ENCODE data around the gene UBTF.

UBTF gene

GRCh38 chr17:44219616-44220212 is at the start of gene UBTF:
UBTF (minus strand) TSS chr17:44219675; CDS start chr17:44218229, 1,446 bp downstream.
- no peak for DNase-seq (ENCODE audit: low read depth)

- no peak for DNase-seq (ENCODE audit: low read depth)
Observed at GRCh38 chr17:44268709-44269534, 49.4 kb upstream of the UBTF start.

- DNase-seq (ENCODE audit: low read depth), result no peak
Observed at GRCh38 chr17:44267818-44268490, 48.5 kb upstream of the UBTF start, which contains the start of gene SLC4A1. SLC4A1 (minus strand) TSS chr17:44268135; CDS start chr17:44262866, 5,269 bp downstream.

GRCh38 chr17:44267165-44267455 is 47.6 kb upstream of the UBTF start:
- DNase-seq (ENCODE audit: low read depth), result no peak

GRCh38 chr17:44266402-44267164 is 47.1 kb upstream of the UBTF start:
- DNase-seq (ENCODE audit: low read depth), result no peak

- no peak for DNase-seq (ENCODE audit: low read depth)
Observed at GRCh38 chr17:44263345-44263902, 43.9 kb upstream of the UBTF start.

GRCh38 chr17:44262654-44263225 is 43.3 kb upstream of the UBTF start:
- no peak for DNase-seq (ENCODE audit: low read depth)

- no peak for DNase-seq (ENCODE audit: low read depth)
Observed at GRCh38 chr17:44260296-44260695, 40.8 kb upstream of the UBTF start.

GRCh38 chr17:44258811-44259351 is 39.4 kb upstream of the UBTF start:
- DNase-seq (ENCODE audit: low read depth), result no peak

GRCh38 chr17:44257815-44258760 is 38.6 kb upstream of the UBTF start:
- no peak for DNase-seq (ENCODE audit: low read depth)

- DNase-seq (ENCODE audit: low read depth), result no peak
Observed at GRCh38 chr17:44256671-44257070, 37.2 kb upstream of the UBTF start.

GRCh38 chr17:44255915-44256314 is 36.4 kb upstream of the UBTF start:
- DNase-seq (ENCODE audit: low read depth), result no peak

- no peak for DNase-seq (ENCODE audit: low read depth)
Observed at GRCh38 chr17:44254361-44255095, 35.1 kb upstream of the UBTF start.

GRCh38 chr17:44253006-44253405 is 33.5 kb upstream of the UBTF start:
- DNase-seq (ENCODE audit: low read depth), result no peak

GRCh38 chr17:44251062-44251461 is 31.6 kb upstream of the UBTF start:
- no peak for DNase-seq (ENCODE audit: low read depth)

GRCh38 chr17:44249501-44250246 is 30.2 kb upstream of the UBTF start:
- DNase-seq (ENCODE audit: low read depth), result no peak

- DNase-seq (ENCODE audit: low read depth), result no peak
Observed at GRCh38 chr17:44247876-44248736, 28.6 kb upstream of the UBTF start.

GRCh38 chr17:44247440-44247841 is 28.0 kb upstream of the UBTF start:
- no peak for DNase-seq (ENCODE audit: low read depth)

All from stimulated activated CD8-positive, alpha-beta memory T cell treated with anti-CD3 and anti-CD28 coated beads, Interleukin-7, amount 100 ng/mL, for 24 hours (primary cell).